CD4-positive, alpha-beta T cell treated with Interleukin-17A for 1 hour (primary cell): Measurements from ENCODE around the gene GTF3C1.
A peak's percentile ranks its signal among the peaks of the same experiment; 100 is the strongest.

Experiments
- DNase-seq: peaks from one replicate; pipeline ENCODE4 v3.0.0-alpha.2; 2020

The GTF3C1 gene

GRCh38 chr16:27514806-27515205 is 34.9 kb downstream of the GTF3C1 start:
- DNase-seq: no peak

DNA sequence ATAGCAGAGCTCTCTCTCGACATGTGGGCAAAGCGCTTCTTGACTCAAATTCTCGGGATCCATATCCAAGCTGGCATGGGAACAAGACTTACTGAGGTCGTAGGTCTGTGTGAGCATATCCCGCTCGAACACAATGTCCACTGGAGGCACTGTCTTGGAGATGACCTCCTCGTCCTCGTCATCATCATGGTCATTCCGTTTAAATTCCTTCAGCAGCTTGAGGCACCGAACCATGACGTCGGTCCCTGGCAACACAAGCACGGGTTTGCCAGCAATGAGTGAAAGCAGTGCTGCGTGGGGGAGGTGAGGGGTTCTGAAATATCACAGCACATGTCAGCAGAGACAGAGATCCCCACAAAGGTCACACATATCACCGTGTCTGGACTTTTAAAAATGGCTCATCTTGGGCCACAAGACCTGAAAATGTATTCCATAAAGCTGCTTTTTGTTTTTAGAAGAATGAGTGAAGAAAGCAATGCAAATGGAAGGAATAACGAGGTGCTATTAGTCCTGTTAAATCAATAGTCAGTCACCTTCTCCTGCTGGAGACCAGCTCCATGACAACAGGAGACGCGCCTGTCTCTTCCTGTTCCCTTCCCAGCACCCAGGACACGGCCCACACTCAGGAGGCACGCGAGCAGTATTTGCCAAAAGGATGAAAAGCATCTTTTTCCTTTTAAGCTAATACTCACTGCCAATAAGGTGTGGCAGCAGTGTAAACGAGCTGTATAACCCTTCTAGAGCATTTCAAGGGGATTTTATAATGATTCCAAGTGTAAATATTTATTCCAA is 37.9 kb downstream of the GTF3C1 start:
- DNase-seq: no peak

GRCh38 chr16:27508476-27508875 is 41.2 kb downstream of the GTF3C1 start:
- DNase-seq: no peak

DNA sequence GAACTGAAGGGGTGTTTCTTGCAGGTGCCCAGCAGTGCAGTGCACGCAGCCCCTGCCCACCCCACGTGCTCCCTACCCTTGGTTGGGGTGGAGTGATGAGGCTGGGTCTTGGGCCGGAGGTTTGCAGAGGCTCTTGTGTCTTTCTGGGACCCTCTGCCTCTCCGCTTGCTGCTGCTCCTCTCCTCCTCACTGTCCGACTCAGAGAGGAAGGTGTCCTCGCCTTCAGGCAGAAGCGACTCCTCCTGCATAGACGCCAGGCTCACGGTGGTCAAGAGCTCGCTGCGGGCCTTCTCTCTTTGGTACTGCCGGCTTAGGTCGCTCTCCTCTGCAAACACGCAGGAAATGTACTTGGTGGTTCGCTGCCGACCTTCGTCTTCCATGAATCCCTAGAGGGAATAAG is 42.9 kb downstream of the GTF3C1 start:
- no peak for DNase-seq

- no peak for DNase-seq
Observed at GRCh38 chr16:27505297-27506236, 44.1 kb downstream of the GTF3C1 start.

DNA sequence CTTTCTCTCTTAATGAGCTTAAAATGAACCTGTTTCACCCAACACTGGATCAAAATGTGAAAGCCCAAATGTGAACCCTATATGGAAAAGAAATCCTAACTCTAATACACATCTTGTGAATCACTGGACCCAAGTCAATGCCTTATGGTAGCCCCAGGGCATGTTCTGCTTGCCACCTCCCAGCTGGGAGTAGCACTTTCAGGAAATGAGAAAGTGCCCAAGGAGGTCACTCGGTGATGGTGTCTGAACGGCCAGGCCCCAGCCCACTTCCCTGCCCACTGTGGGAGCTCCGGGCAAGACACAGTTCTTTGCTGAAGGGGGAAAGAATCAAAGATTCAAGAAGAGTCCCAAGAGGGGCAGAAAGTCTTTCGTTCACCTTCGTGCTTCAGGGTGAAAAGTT is 46.1 kb downstream of the GTF3C1 start:
- no peak for DNase-seq

DNA sequence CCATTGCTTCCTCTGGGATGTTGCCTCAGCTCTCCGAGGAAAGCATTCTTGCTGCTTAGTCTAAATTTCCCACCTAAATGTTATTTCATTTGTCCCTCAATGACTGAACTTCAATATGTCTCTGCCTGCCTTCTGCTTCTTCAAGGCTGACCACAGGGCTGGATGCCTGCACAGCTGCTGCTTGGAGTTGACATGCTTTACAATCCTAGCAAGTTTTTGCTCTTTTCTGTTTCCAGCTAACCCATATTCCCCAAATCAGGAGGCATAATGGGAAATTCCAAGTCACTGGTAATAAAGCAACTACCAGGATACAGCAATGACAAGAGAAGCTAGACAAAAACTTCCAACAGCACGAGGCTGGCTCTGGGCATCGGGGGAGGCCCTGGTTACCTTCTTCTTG is 48.9 kb downstream of the GTF3C1 start:
- no peak for DNase-seq

DNA sequence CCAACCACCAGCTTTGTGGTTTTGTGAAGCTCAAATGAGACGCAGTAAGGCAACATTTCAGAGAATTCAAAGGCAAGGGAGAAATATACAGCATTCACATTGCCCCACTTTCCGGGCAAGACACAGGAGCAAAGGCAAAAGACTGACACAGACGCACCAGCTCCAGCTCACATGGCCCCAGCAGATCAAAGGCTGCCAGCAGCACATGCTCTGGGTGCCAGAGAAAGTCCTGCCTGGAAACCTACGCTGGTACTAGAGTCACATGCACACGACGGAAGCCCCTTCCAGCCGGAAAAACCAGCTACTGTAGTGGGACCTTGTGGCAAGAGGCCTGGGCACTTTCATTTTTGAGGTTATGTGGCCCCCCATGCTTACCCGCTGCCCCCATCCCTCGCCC is 50.1 kb downstream of the GTF3C1 start:
- DNase-seq: no peak

- DNase-seq: no peak
Observed at GRCh38 chr16:27498916-27499658, 50.6 kb downstream of the GTF3C1 start.

- DNase-seq: no peak
Observed at GRCh38 chr16:27498031-27498825, 51.5 kb downstream of the GTF3C1 start.

GRCh38 chr16:27495191-27495590 is 54.5 kb downstream of the GTF3C1 start:
- DNase-seq: no peak

DNA sequence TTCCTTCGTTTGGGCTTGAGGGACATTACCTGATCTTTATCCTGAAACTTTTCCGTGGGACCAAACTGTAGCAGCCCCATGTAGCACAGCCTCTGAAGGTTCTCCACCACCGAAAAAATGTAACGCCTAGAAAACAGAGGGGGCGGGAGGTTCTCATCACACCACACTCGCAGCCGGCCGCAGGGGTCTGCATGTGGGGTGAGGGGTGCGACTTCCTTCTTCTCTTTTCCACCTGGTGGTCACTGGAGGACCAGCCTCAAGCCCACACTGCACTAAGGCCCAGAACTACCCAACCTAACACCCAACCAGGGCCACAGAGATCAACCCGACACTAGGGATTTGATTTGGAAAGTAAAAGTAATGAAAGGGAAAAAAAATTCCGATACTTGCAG is 57.1 kb downstream of the GTF3C1 start:
- no peak for DNase-seq

- peak; percentile 33 for DNase-seq
Observed at GRCh38 chr16:27491894-27492587, 57.7 kb downstream of the GTF3C1 start.

- DNase-seq: no peak
Observed at GRCh38 chr16:27489906-27490305, 59.8 kb downstream of the GTF3C1 start.

DNA sequence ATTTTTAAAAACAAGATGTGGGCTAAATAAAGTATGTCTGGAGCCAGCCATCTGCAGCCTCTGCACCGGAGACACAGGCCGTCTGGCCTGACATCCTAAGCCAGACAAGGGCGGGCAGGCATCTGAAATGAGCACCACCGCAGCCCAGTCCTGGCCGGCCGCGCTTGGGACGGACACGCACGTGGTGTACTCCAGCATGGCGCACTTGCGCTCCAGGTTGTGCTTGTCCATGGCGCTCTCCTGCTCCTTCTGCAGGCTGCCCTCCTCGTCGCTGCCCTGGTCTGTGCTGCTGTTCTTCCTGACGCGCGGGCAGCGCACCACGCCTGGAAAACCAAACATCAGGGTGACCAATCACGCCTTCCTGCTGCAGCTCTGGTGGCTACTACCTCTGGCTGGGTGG is 60.3 kb downstream of the GTF3C1 start:
- DNase-seq: no peak

- no peak for DNase-seq
Observed at GRCh38 chr16:27486760-27487159, 63.0 kb downstream of the GTF3C1 start.

GRCh38 chr16:27486344-27486743 is 63.4 kb downstream of the GTF3C1 start:
- no peak for DNase-seq

GRCh38 chr16:27485811-27486210 is 63.9 kb downstream of the GTF3C1 start:
- DNase-seq: no peak

- no peak for DNase-seq
Observed at GRCh38 chr16:27485126-27485525, 64.6 kb downstream of the GTF3C1 start.

DNA sequence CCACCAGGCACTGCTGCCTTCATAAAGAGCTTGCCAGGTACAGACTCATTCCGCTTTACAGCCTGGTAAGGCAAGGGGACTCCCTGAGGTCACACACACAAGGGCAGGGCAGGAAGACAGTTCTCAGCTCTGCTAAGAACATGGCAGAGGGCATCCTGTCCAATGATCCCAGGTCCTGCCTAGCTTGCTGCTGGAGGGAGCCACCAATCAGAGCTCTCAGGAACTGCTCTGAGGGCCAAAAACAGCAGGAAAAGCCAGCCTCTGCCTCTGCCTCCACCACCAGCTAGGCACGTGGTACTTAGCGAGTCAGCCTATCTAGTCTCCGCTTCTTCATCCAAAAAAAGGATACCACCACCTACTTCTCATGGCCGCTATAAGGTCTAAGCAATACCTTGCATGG is 66.1 kb downstream of the GTF3C1 start:
- DNase-seq: no peak

- no peak for DNase-seq
Observed at GRCh38 chr16:27483088-27483437, 66.7 kb downstream of the GTF3C1 start.
